Fibroblast of the aortic adventitia (primary cell): ENCODE measurements around the gene IL6R. TPM values are rescaled to one million over a fixed set of nuclear protein-coding genes. Genes with fewer than 3 reads are reported as not detected.

Experiments
- DNase-seq: peaks from one replicate; pipeline ENCODE4 v3.0.0-alpha.2; 2010; ENCODE audit warnings: low read depth
- H3K4me3 ChIP-seq: 2 replicates; pipeline ENCODE4 v1.5.1; 2011; ENCODE audit warnings: low read depth, mild to moderate bottlenecking, control low read depth, low read length, moderate library complexity
- total RNA-seq: library from RNA; depleted of rRNA; stranded (reverse); fragments of >200 nt; gene quantifications from 2 replicates; pipeline ENCODE4 v1.2.3, GENCODE V29; 2012; ENCODE audit warnings: low replicate concordance
- TF ChIP-seq, protein P1 (sequence below): IDR thresholded peaks from 2 replicates; pipeline ENCODE4 v1.5.1; 2011; ENCODE audit warnings: mild to moderate bottlenecking, low read length, control low read depth, inconsistent platforms; ENCODE audit not compliant: insufficient read depth

Gene IL6R
- total RNA-seq, 1 donor: 5.3 TPM

DNA sequence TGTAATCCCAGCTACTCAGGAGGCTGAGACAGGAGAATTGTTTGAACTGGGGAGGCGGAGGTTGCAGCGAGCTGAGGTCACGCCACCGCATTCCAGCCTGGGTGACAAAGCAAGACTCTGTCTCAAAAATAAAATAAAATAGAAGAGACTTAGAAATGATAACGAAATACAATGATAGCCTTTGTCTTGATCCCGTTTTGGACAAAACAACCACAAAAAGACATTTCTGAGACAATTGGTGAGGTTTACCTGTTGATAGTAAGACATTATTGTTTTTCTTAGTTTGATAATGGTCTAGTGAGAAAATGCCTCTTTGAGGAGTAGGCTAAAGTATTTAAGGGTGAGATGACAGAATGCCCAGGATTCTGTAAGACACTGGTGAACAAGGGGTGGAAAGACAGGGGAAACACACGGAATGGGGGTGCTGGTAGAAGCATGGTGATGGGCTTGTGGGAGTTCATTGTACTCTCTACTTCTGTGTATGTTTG is 109.0 kb downstream of the IL6R start:
- TF ChIP-seq, protein P1, sequence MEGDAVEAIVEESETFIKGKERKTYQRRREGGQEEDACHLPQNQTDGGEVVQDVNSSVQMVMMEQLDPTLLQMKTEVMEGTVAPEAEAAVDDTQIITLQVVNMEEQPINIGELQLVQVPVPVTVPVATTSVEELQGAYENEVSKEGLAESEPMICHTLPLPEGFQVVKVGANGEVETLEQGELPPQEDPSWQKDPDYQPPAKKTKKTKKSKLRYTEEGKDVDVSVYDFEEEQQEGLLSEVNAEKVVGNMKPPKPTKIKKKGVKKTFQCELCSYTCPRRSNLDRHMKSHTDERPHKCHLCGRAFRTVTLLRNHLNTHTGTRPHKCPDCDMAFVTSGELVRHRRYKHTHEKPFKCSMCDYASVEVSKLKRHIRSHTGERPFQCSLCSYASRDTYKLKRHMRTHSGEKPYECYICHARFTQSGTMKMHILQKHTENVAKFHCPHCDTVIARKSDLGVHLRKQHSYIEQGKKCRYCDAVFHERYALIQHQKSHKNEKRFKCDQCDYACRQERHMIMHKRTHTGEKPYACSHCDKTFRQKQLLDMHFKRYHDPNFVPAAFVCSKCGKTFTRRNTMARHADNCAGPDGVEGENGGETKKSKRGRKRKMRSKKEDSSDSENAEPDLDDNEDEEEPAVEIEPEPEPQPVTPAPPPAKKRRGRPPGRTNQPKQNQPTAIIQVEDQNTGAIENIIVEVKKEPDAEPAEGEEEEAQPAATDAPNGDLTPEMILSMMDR: no peak
- H3K4me3 ChIP-seq: no peak overlapping the region
- DNase-seq: no peak

DNA sequence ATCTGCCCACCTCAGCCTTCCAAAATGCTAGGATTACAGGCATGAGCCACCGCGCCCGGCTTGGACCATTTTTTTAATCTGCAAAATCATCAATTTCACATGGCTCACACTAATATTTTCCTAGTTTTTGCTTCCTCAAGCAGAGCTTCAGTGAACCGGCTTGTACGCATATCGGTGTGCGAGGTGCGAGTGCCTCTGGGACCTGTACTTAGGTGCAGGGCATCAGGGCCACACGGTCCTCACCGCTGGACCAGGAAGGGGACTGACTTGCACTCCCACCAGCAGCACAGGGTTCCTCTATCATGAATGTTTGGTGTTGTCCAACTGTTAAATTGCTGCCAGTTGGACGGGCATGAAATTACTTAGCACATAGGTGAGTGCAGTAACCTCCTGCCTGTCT is 112.5 kb downstream of the IL6R start:
- TF ChIP-seq, protein P1: no peak

More for the DNA sequence above, 112.5 kb downstream of the IL6R start:
- no peak overlapping the region for H3K4me3 ChIP-seq
- DNase-seq: no peak

Other genes starting within 250 kb of the IL6R start
- gene TPM3, start 213.2 kb upstream of the IL6R start, total RNA-seq: 427 and 649 TPM in 2 replicates
- not detected in 2 replicates for gene CFAP141, start 199.0 kb upstream of the IL6R start, total RNA-seq
- gene UBAP2L, start 184.4 kb upstream of the IL6R start, total RNA-seq: 115 and 121 TPM in 2 replicates
- 115 and 141 TPM in 2 replicates for gene HAX1, start 132.7 kb upstream of the IL6R start, total RNA-seq
- not detected in 2 replicates for gene AQP10, start 84.2 kb upstream of the IL6R start, total RNA-seq
- 58.3 and 231 TPM in 2 replicates for gene ATP8B2, start 79.8 kb upstream of the IL6R start, total RNA-seq
- not detected in 2 replicates for gene TDRD10, start 96.9 kb downstream of the IL6R start, total RNA-seq
- 0.09 and 0.49 TPM in 2 replicates for gene SHE, start 97.1 kb downstream of the IL6R start, total RNA-seq
- 18.6 and 26.1 TPM in 2 replicates for gene UBE2Q1, start 153.3 kb downstream of the IL6R start, total RNA-seq
- under 0.01 TPM in 1 of 2 replicates, not detected in the other for gene CHRNB2, start 162.4 kb downstream of the IL6R start, total RNA-seq
- gene ADAR, start 202.8 kb downstream of the IL6R start, total RNA-seq: 114 and 115 TPM in 2 replicates